Measurements from ENCODE around the gene COL4A2. TPM values are rescaled to one million over a fixed set of nuclear protein-coding genes. Genes with fewer than 3 reads are reported as not detected.

Gene COL4A2
- polyA plus RNA-seq, 1 donor (not counting 4 experiments of a cell fraction or from before 2014, with no cell fraction given), result 30.7 TPM

GRCh38 chr13:110457361-110457760 lies 150.3 kb downstream of the COL4A2 start:
- TF ChIP-seq, protein P1, sequence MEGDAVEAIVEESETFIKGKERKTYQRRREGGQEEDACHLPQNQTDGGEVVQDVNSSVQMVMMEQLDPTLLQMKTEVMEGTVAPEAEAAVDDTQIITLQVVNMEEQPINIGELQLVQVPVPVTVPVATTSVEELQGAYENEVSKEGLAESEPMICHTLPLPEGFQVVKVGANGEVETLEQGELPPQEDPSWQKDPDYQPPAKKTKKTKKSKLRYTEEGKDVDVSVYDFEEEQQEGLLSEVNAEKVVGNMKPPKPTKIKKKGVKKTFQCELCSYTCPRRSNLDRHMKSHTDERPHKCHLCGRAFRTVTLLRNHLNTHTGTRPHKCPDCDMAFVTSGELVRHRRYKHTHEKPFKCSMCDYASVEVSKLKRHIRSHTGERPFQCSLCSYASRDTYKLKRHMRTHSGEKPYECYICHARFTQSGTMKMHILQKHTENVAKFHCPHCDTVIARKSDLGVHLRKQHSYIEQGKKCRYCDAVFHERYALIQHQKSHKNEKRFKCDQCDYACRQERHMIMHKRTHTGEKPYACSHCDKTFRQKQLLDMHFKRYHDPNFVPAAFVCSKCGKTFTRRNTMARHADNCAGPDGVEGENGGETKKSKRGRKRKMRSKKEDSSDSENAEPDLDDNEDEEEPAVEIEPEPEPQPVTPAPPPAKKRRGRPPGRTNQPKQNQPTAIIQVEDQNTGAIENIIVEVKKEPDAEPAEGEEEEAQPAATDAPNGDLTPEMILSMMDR (optimal IDR thresholded peaks at IDR 0.05 in 1 of 3, IDR thresholded peaks at IDR 0.05 in 1 of 3, conservative IDR thresholded peaks at IDR 0.05 in 1 of 3; ENCODE audit: extremely low read depth in 1 of 3, insufficient read depth in 2 of 3, low read length in 3 of 3), result no peak
- H3K79me2 ChIP-seq (ENCODE audit: control insufficient read depth, insufficient read depth, low read length), result no peaks in the 10 kb centered on the region
- H3K27ac ChIP-seq (ENCODE audit: control insufficient read depth, insufficient read depth, low read length), result no peak overlapping the region
- no peak for DNase-seq (ENCODE audit: low read depth, low spot score)
- H3K9me1 ChIP-seq (ENCODE audit: control insufficient read depth, extremely low read depth, insufficient read depth, low read length), result no peaks in the 10 kb centered on the region
- no peak for FAIRE-seq
- H3K4me1 ChIP-seq (ENCODE audit: control insufficient read depth, extremely low read depth, insufficient read depth, low read length), result peaks cover 4% of the 10 kb centered on the region
- no peak overlapping the region for H3K4me2 ChIP-seq (ENCODE audit: control insufficient read depth, extremely low read depth, insufficient read depth, low read depth, low read length)
- no peaks in the 10 kb centered on the region for H3K27me3 ChIP-seq (ENCODE audit: control insufficient read depth, extremely low read depth, insufficient read depth, low read length)
- H3K9ac ChIP-seq (ENCODE audit: control insufficient read depth, extremely low read depth, insufficient read depth, low read length), result no peak overlapping the region
- H3K9me3 ChIP-seq (ENCODE audit: control insufficient read depth, low read depth, low read length), result no peaks in the 10 kb centered on the region
- no peak overlapping the region for H2AFZ ChIP-seq (ENCODE audit: control insufficient read depth, low read length)
- H4K20me1 ChIP-seq (ENCODE audit: control insufficient read depth, extremely low read depth, insufficient read depth, low read length), result peaks cover 4% of the 10 kb centered on the region
- no peak overlapping the region for H3K4me3 ChIP-seq (ENCODE audit: control insufficient read depth in 2 of 3, extremely low read depth in 1 of 3, insufficient read depth in 2 of 3, low read depth in 1 of 3, low read length in 3 of 3)
- dilution Hi-C loops (cut with MboI; ENCODE audit: extremely low pct_ligation_motif_present, low sequenced_read_pairs), result no loop called here
- peaks cover 0 to 12% of the 10 kb centered on the region in 2 experiments for H3K36me3 ChIP-seq (ENCODE audit: control insufficient read depth in 2 of 2, extremely low read depth in 1 of 2, insufficient read depth in 2 of 2, low read length in 2 of 2)

DNA sequence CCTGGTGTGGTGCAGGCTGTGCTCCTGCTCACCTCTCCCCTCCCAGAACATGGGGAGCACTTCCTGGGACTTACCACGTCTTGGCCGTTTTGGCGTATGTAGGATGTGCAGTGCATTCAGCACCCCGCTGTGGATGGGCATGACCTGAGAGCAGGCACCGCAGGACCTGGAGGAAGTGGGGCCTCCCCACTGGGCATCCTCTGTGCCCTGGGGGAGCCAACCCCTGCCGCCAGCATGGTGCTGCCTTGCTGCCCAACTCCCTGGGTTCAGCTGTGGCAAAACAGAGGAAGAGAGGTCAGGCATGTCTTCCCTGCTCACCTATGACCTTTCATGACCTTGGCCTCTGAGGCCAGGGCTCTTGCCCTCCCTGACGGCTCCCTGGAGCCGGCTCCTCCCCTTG lies 150.9 kb downstream of the COL4A2 start:
- dilution Hi-C loops (cut with MboI; ENCODE audit: extremely low pct_ligation_motif_present, low sequenced_read_pairs), result no loop called here
- Histone ChIP-seq H4K20me1 (ENCODE audit: control insufficient read depth, extremely low read depth, insufficient read depth, low read length) (peaks cover 4% of the 10 kb centered on the region), H3K79me2 (ENCODE audit: control insufficient read depth, insufficient read depth, low read length) (no peaks in the 10 kb centered on the region), H2AFZ (ENCODE audit: control insufficient read depth, low read length) (no peak overlapping the region), H3K4me2 (ENCODE audit: control insufficient read depth, extremely low read depth, insufficient read depth, low read depth, low read length) (no peak overlapping the region), H3K27me3 (ENCODE audit: control insufficient read depth, extremely low read depth, insufficient read depth, low read length) (no peaks in the 10 kb centered on the region), H3K4me1 (ENCODE audit: control insufficient read depth, extremely low read depth, insufficient read depth, low read length) (peaks cover 4% of the 10 kb centered on the region), H3K27ac (ENCODE audit: control insufficient read depth, insufficient read depth, low read length) (no peak overlapping the region), H3K9me3 (ENCODE audit: control insufficient read depth, low read depth, low read length) (no peaks in the 10 kb centered on the region), H3K9ac (ENCODE audit: control insufficient read depth, extremely low read depth, insufficient read depth, low read length) (no peak overlapping the region), H3K4me3 (ENCODE audit: control insufficient read depth in 2 of 3, extremely low read depth in 1 of 3, insufficient read depth in 2 of 3, low read depth in 1 of 3, low read length in 3 of 3) (no peak overlapping the region), H3K9me1 (ENCODE audit: control insufficient read depth, extremely low read depth, insufficient read depth, low read length) (no peaks in the 10 kb centered on the region), H3K36me3 (ENCODE audit: control insufficient read depth in 2 of 2, extremely low read depth in 1 of 2, insufficient read depth in 2 of 2, low read length in 2 of 2) (peaks cover 0 to 15% of the 10 kb centered on the region in 2 experiments)
- FAIRE-seq (no peak), DNase-seq (ENCODE audit: low read depth, low spot score) (no peak)
- TF ChIP-seq, protein P1 (optimal IDR thresholded peaks at IDR 0.05 in 1 of 3, IDR thresholded peaks at IDR 0.05 in 1 of 3, conservative IDR thresholded peaks at IDR 0.05 in 1 of 3; ENCODE audit: extremely low read depth in 1 of 3, insufficient read depth in 2 of 3, low read length in 3 of 3), result no peak
- no peak for TF ChIP-seq EZH2 (IDR thresholded peaks at IDR 0.05; ENCODE audit: low read length)

All from keratinocyte (primary cell).